ENCODE measurements around the gene KRT76. TPM values are rescaled to one million over a fixed set of nuclear protein-coding genes. Genes with fewer than 3 reads are reported as not detected.

KRT76 gene
- total RNA-seq, 4 donors from 2014 or later = not detected

DNA sequence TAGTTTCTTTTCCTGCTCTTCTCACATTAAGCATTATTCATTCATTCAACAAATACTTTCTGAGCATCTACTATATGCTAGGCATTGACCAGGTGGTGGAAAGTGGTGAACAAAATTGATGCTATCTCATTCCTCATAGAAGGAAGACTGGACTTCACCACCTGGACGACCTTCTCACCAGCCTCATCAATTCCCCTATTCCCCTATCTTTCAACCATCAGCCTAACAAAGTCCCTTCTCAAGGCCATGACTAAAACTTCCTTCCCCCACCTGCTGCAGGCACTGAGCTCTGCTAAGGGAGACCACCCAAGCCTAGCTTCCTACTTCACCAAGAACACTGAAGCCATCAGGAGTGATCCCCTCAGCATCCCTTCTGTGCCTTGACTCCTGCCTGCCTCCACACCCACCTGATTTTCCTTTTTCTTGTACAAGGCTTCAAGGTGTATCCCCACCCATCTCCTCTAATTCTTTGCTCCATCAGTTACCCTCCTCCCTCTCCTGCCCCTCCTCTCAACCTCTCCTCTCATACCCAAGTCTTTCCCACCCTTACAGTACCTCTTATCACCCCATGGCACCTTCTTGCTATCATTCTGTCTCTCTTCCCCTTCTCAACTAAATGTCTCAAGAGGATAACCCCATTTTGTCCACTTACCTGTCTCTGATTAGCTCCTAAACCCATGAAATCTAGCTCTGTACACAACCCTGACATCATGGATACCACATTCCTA lies 19.5 kb downstream of the KRT76 start:
- H3K4me3 ChIP-seq = no peak overlapping the region
- intact Hi-C loops (cut with DNase I; ENCODE audit: low total_unique reads) = no loop called here
- H3K36me3 ChIP-seq = no peaks in the 10 kb centered on the region
- no peaks in the 10 kb centered on the region for H3K4me1 ChIP-seq
- H3K27me3 ChIP-seq = no peaks in the 10 kb centered on the region
- TF ChIP-seq CTCF (IDR thresholded peaks at IDR 0.05) (no peak), POLR2A (IDR thresholded peaks at IDR 0.05) (no peak)
- no peak overlapping the region for H3K27ac ChIP-seq
- DNase-seq = no peak
- H3K9me3 ChIP-seq = no peaks in the 10 kb centered on the region

DNA sequence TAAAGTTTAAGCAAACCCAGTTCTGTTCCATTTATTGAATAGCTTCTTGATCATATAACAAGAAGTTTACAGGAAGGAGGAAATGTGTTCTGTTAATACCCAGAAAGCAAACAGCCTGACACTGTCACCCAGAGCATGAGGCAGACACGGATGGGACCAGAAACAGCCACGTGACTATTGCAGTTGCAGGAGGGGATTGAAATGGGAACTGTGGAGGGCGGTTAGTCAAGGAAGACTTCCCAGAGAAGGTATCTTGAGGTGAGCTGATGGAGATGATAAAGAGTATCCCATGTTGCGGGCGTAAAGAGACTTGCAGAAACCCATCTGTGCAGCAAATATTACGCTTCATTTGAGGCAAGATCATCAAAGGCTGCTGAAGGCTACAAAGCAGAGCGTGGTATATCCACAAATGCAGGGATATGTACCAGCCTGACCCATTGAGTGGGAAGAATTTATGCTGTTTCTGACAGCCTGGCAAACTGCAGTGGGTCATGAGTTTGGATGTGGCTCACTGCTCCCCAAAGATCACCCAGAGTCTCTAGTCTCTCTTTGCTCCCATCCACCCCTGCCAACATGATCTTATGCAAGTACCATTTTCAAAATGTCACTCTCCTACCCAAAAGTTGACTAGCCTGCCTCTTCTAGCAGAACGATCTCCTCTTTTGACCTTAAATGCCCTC lies 20.7 kb downstream of the KRT76 start:
- Histone ChIP-seq H3K4me3 (no peak overlapping the region), H3K27me3 (no peaks in the 10 kb centered on the region), H3K9me3 (no peaks in the 10 kb centered on the region), H3K4me1 (no peaks in the 10 kb centered on the region), H3K36me3 (no peaks in the 10 kb centered on the region), H3K27ac (no peak overlapping the region)
- no peak for DNase-seq
- no peak for TF ChIP-seq POLR2A (IDR thresholded peaks at IDR 0.05)
- TF ChIP-seq CTCF (IDR thresholded peaks at IDR 0.05) = no peak
- intact Hi-C loops (cut with DNase I; ENCODE audit: low total_unique reads) = no loop called here

GRCh38 chr12:52755533-52755932 lies 21.6 kb downstream of the KRT76 start:
- H3K36me3 ChIP-seq = no peaks in the 10 kb centered on the region
- H3K4me1 ChIP-seq = no peaks in the 10 kb centered on the region
- no peak for DNase-seq
- H3K4me3 ChIP-seq = no peak overlapping the region
- H3K27me3 ChIP-seq = no peaks in the 10 kb centered on the region
- TF ChIP-seq CTCF (IDR thresholded peaks at IDR 0.05) (no peak), POLR2A (IDR thresholded peaks at IDR 0.05) (no peak)
- intact Hi-C loops (cut with DNase I; ENCODE audit: low total_unique reads) = no loop called here
- H3K9me3 ChIP-seq = no peaks in the 10 kb centered on the region
- no peak overlapping the region for H3K27ac ChIP-seq

DNA sequence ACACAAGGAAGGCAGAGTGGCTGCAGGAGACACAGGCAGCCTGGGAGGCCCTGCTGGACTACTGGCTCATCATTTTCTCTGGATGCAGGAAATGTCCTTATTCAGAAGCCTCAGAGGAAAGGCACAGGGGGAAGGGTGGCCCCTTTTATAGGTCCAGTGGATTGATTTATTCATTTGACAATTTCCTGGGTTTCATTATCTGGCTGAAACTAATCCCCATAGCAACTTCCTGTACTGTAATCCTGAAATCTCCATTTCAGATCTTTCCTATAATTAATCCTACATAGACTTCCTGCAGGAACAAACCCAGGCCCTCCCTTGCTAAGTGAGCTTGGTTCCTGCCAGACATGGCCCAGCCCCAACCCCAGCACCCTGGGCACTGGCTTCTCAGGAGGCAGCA lies 23.0 kb downstream of the KRT76 start:
- intact Hi-C loops (cut with DNase I; ENCODE audit: low total_unique reads) = no loop called here
- no peaks in the 10 kb centered on the region for H3K27me3 ChIP-seq
- no peak overlapping the region for H3K27ac ChIP-seq
- H3K4me3 ChIP-seq = no peak overlapping the region
- no peak for TF ChIP-seq POLR2A (IDR thresholded peaks at IDR 0.05)
- TF ChIP-seq CTCF (IDR thresholded peaks at IDR 0.05) = no peak
- H3K4me1 ChIP-seq = no peaks in the 10 kb centered on the region
- DNase-seq = no peak
- H3K36me3 ChIP-seq = no peaks in the 10 kb centered on the region
- no peaks in the 10 kb centered on the region for H3K9me3 ChIP-seq

GRCh38 chr12:52753283-52753682 lies 23.9 kb downstream of the KRT76 start:
- Histone ChIP-seq H3K27me3 (no peaks in the 10 kb centered on the region), H3K4me3 (no peak overlapping the region), H3K36me3 (no peaks in the 10 kb centered on the region), H3K4me1 (no peaks in the 10 kb centered on the region), H3K9me3 (no peaks in the 10 kb centered on the region), H3K27ac (no peak overlapping the region)
- TF ChIP-seq POLR2A (IDR thresholded peaks at IDR 0.05) = no peak
- TF ChIP-seq CTCF (IDR thresholded peaks at IDR 0.05) = no peak
- intact Hi-C loops (cut with DNase I; ENCODE audit: low total_unique reads) = no loop called here
- DNase-seq = no peak

All from uterus (tissue), 4 donors.